Suprapubic skin (tissue), 4 donors: Measurements from ENCODE around the gene SLC35D1.

Experiments
- CTCF ChIP-seq, 2 donors: fragments of 200-600 bp in 1 of 2; fragments of 450-650 bp in 1 of 2; sonication (generic) in 1 of 2; IDR thresholded peaks; one replicate each; pipeline ENCODE4 v1.5.1; 2016 to 2019; ENCODE audit warnings: antibody characterized with exemption in 2 of 2, mild to moderate bottlenecking in 1 of 2, moderate library complexity in 1 of 2
- EP300 ChIP-seq: sonication (generic); formaldehyde crosslinking; IDR thresholded peaks from one replicate; pipeline ENCODE4 v1.6.1; 2017; ENCODE audit warnings: antibody characterized with exemption
- POLR2A ChIP-seq, 2 donors: fragments of 450-650 bp; IDR thresholded peaks; one replicate each; pipeline ENCODE4 v1.6.1; 2017; ENCODE audit warnings: antibody characterized with exemption in 2 of 2, mild to moderate bottlenecking in 2 of 2, moderate library complexity in 2 of 2
- POLR2AphosphoS5 ChIP-seq, 3 donors: sonication (generic); formaldehyde crosslinking; IDR thresholded peaks; one replicate each; pipeline ENCODE4 v1.6.1; 2017; ENCODE audit warnings: antibody characterized with exemption in 3 of 3

GRCh38 chr1:66978201-66978600, 75.7 kb downstream of the SLC35D1 start:
- TF ChIP-seq POLR2A (IDR thresholded peaks at IDR 0.05) (no peak), CTCF (IDR thresholded peaks at IDR 0.05) (no peak), EP300 (no peak), POLR2AphosphoS5 (IDR thresholded peaks at IDR 0.05) (no peak)
